ENCODE measurements around the gene RET.

- TF ChIP-seq CTCF (IDR thresholded peaks at IDR 0.05; ENCODE audit: low read depth, low read length, poor library complexity, severe bottlenecking) (no peak), EZH2phosphoT487 (IDR thresholded peaks at IDR 0.05; ENCODE audit: borderline replicate concordance, low read length) (no peak)
Measured at GRCh38 chr10:43100366-43100765, 23.5 kb downstream of the RET start.

Data from DOHH2 (cell line).